ENCODE results near the gene TDG.

TDG gene

GRCh38 chr12:103965590-103966504 is at the start of gene TDG:
TDG (plus strand) TSS chr12:103965872; CDS start chr12:103966038, 166 bp downstream.
- peak; percentile 84 to 95 (median 94) for DNase-seq (ENCODE audit: low read depth in 4 of 4, low spot score in 1 of 4)

- DNase-seq (ENCODE audit: low read depth in 4 of 4, low spot score in 1 of 4), result no peak
Measured at GRCh38 chr12:103917873-103918272, 47.8 kb upstream of the TDG start.

GRCh38 chr12:103924761-103925641 is 40.7 kb upstream of the TDG start:
- DNase-seq (ENCODE audit: low read depth in 4 of 4, low spot score in 1 of 4), result peak in 2 of 4 experiments; percentile 28 to 43

- peak in 1 of 4 experiments; percentile 19 for DNase-seq (ENCODE audit: low read depth in 4 of 4, low spot score in 1 of 4)
Measured at GRCh38 chr12:103928682-103929045, 37.0 kb upstream of the TDG start.

GRCh38 chr12:103929046-103929783 is 36.5 kb upstream of the TDG start:
- DNase-seq (ENCODE audit: low read depth in 4 of 4, low spot score in 1 of 4), result peak in 3 of 4 experiments; percentile 56 to 69 (median 64)

- peak in 1 of 4 experiments; percentile 49 for DNase-seq (ENCODE audit: low read depth in 4 of 4, low spot score in 1 of 4)
Measured at GRCh38 chr12:103929784-103930033, 36.0 kb upstream of the TDG start.

- DNase-seq (ENCODE audit: low read depth in 4 of 4, low spot score in 1 of 4), result peak; percentile 97 to 99 (median 98)
Measured at GRCh38 chr12:103930034-103930786, 35.5 kb upstream of the TDG start, which contains the start of gene HSP90B1. HSP90B1 (plus strand) TSS chr12:103930410; CDS start chr12:103930516, 106 bp downstream.

DNA sequence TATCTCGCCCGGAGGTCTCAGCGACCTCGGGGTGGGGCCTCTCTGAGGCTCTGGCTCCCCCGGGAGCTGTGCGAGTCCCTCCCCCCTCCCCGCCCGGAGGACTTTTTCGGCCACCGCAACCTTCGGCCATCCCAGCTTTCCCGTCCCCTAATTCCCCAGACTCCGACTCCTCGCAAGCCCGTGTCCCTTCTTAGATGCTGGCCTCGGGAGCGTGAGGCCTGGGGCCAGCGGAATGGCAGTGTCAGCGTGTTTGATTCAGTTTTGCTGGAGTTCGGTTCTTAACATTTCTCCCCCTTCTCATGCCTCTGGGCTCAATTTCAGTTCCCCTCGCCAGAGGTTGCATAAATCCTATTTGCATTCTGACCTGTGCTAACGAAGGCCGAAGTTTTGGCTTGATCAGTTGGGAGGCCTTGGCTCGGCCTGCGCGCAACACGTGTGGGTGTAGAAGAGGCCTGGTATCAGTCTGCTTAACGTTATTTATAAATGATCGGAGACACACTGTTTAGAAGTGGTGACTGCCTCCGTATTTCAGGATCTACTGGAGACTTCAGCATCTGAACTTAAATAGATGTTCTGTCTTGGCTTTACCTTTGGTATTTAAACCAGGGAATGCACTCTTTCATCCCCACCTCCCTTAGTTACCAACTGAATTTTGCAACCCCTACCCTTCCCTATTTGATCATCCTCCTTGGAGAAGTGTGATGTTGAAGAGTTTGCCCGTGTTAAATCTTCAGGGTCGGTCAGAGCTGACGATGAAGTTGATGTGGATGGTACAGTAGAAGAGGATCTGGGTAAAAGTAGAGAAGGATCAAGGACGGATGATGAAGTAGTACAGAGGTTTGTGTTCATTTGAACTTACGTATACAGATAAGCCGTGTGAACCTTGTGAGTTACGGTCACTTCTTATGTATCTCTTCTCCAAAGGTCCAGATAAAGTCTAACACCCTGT is 34.6 kb upstream of the TDG start:
- DNase-seq (ENCODE audit: low read depth in 4 of 4, low spot score in 1 of 4), result no peak

DNA sequence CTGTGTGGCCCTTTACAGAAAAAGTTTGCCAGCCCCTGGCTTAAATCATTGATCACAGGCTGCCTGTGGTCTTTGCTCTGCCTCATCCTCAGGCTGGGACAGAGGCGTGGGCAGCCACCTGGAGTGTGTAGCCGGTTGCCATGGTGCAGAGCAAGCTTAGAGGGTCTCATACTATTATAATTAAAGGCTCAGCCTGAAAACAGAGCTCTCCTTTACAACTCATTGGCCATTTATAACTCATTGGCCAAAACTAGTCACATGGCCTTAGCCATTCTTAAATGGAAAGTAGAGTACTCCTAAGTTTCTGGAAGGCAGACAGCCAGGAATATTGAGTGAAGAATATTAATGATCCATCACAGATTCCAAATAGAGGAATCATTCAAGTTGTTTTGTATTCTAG is 32.4 kb upstream of the TDG start:
- DNase-seq (ENCODE audit: low read depth in 4 of 4, low spot score in 1 of 4), result no peak

DNA sequence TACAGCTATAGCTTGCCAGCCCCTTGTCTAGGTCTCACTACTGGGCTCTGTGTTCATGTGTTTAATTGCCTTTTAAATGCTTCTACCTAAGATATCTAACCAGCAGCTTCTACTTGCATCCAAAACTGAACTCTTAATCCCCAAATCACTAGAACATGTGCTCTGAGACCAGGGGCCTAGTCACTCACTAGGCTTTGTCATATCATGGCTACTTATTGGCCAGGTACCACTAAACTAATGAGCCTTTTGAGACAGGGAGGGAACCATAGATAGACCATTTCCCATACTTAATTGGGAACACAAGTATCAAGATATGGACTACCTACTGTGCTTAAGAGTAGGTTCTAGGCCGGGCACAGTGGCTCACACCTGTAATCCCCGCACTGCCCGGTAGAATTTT is 29.0 kb upstream of the TDG start:
- no peak for DNase-seq (ENCODE audit: low read depth in 4 of 4, low spot score in 1 of 4)

DNA sequence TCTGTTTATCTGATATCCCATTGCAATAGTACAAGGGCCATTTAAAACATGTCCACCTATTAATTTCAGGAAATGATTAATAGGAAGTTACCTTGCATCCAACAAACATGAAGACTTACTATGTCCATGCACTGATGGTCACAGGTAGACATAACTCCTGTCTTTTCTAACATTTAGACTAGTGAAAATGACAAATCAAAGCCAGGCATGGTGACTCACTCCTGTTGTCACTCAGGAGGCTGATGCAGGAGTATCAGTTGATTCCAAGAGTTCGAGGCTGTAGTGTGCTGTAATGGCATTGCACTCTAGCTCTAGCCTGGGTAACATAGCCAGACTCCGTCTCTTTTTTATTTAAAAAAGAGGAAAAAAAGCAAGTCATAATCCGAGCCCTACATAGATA is 20.7 kb upstream of the TDG start:
- no peak for DNase-seq (ENCODE audit: low read depth in 4 of 4, low spot score in 1 of 4)

DNA sequence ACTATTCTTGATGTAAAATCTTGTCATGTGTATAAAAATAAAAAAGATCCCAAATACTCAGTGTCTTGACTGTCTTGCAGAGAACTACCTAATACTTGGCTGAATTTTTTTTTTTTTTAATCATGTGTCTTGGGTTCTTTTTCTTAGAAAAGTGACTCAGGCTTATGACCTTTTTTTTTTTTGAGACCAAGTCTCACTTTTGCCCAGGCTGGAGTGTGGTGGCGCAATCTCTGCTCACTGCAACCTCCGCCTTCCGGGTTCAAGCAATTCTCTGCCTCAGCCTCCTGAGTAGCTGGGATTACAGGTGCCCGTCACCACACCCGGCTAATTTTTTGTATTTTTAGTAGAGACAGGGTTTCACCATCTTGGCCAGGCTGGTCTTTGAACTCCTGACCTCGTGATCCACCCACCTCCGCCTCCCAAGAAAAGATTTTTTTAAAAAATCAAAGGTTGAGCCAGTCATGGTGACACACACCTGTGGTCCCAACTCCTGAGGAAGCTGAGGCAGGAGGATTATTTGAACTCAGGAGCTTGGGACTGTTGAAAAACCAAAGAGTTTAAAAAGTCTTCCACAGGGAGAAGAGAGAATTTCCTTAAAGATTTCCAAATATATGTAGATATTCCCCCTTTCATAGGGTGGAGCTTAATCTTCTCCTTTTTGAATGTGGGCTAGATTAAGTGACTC is 17.7 kb upstream of the TDG start:
- DNase-seq (ENCODE audit: low read depth in 4 of 4, low spot score in 1 of 4), result no peak

- DNase-seq (ENCODE audit: low read depth in 4 of 4, low spot score in 1 of 4), result no peak
Measured at GRCh38 chr12:103948746-103949406, 16.8 kb upstream of the TDG start.

DNA sequence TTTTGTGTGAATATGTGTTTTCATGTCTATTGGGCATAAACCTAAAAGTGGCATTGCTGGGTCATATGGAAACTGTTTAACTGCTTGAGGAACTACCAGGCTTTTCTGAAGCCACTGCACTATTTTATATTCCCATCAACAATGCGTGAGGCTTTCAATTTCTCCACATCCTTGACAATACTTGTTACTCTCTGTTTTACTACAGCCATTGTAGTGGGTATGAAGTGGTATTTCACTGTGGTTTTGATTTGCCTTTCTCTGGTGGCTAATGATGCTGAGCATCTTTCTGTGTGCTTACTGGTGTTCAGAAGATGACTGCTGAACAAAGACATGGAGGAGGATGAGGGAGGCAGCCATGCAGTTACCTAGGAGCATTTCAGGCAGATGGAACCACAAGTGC is 13.2 kb upstream of the TDG start:
- DNase-seq (ENCODE audit: low read depth in 4 of 4, low spot score in 1 of 4), result no peak

GRCh38 chr12:103955811-103956508 is 9.7 kb upstream of the TDG start:
- DNase-seq (ENCODE audit: low read depth in 4 of 4, low spot score in 1 of 4), result no peak

- DNase-seq (ENCODE audit: low read depth in 4 of 4, low spot score in 1 of 4), result peak in 1 of 4 experiments; percentile 7
Measured at GRCh38 chr12:103956509-103957027, 9.1 kb upstream of the TDG start.

GRCh38 chr12:103957865-103958388 is 7.7 kb upstream of the TDG start:
- DNase-seq (ENCODE audit: low read depth in 4 of 4, low spot score in 1 of 4), result no peak

All from stimulated activated CD4-positive, alpha-beta T cell treated with anti-CD3 and anti-CD28 coated beads, Interleukin-1b, Interleukin-23, amount 100 ng/mL, for 24 hours (primary cell).